Endothelial cell of umbilical vein (primary cell): ENCODE results near the gene PXMP4. TPM values are rescaled to one million over a fixed set of nuclear protein-coding genes. Genes with fewer than 3 reads are reported as not detected.

Experiments used
- BruUV-seq: library from RNA; stranded (reverse); fragments of 400-500 nt; replicated peaks from 2 replicates; lab custom pipeline; 2021; lab: Mats Ljungman, UMichigan
- CTCF ChIA-PET: fragments of 300-600, 350-600 bp; sonication (Branson Sonifier 250); formaldehyde crosslinking; loops from one replicate; lab custom pipeline; 2021; ENCODE audit warnings: antibody characterized with exemption, inconsistent platforms; lab: Charles Lee
- POLR2A ChIA-PET: fragments of 300-600, 350-600 bp; sonication (Branson Sonifier 250); formaldehyde crosslinking; loops from one replicate; lab custom pipeline; 2021; ENCODE audit warnings: antibody characterized with exemption, inconsistent platforms; lab: Charles Lee
- DNase-seq: peaks from one replicate; pipeline ENCODE4 v3.0.0-alpha.2; 2011; ENCODE audit warnings: low read depth, low spot score
- FAIRE-seq: peaks from 2 replicates; lab custom pipeline; 2011; peaks lifted over from hg19 to GRCh38; lab: Jason Lieb, UNC
- H2AFZ ChIP-seq: 2 replicates; pipeline ENCODE4 v1.6.0; 2012; ENCODE audit warnings: low read depth, low read length, control low read depth, inconsistent platforms
- H3K27ac ChIP-seq: 2 replicates; pipeline ENCODE4 v1.5.1; 2011; ENCODE audit warnings: low read depth, mild to moderate bottlenecking, control low read depth, low read length, moderate library complexity; ENCODE audit not compliant: insufficient read depth
- H3K27me3 ChIP-seq, 2 experiments: 2 replicates each; pipeline versions ENCODE4 v1.6.0 to v1.6.1; 2011; ENCODE audit warnings: low read length in 2 of 2, mixed read lengths in 1 of 2; ENCODE audit not compliant: control insufficient read depth in 2 of 2, insufficient read depth in 2 of 2
- H3K36me3 ChIP-seq, 2 experiments: 2 replicates in 1 of 2; 3 replicates in 1 of 2; pipeline ENCODE4 v1.5.1; 2011; ENCODE audit warnings: low read length in 2 of 2, mild to moderate bottlenecking in 1 of 2, moderate library complexity in 1 of 2; ENCODE audit not compliant: control insufficient read depth in 2 of 2, insufficient read depth in 2 of 2; ENCODE audit errors: extremely low read depth in 1 of 2
- H3K4me1 ChIP-seq: 3 replicates; pipeline ENCODE4 v1.5.1; 2011; ENCODE audit warnings: mild to moderate bottlenecking, low read length; ENCODE audit not compliant: control insufficient read depth, insufficient read depth; ENCODE audit errors: extremely low read depth
- H3K4me2 ChIP-seq: 2 replicates; pipeline ENCODE4 v1.6.1; 2011; ENCODE audit warnings: low read length, control low read depth, mixed read lengths; ENCODE audit not compliant: insufficient read depth
- H3K4me3 ChIP-seq, 3 experiments: fragments of 200-600 bp in 1 of 3; sonication (generic), shearing (Covaris generic) in 1 of 3; replicated peaks in 1 of 3; 2 replicates each; pipeline ENCODE4 v1.5.1; 2011 to 2016; ENCODE audit warnings: control low read depth in 3 of 3, low read length in 3 of 3, mild to moderate bottlenecking in 2 of 3, inconsistent platforms in 1 of 3, low read depth in 1 of 3, moderate library complexity in 1 of 3; ENCODE audit not compliant: insufficient read depth in 1 of 3
- H3K79me2 ChIP-seq: 2 replicates; pipeline ENCODE4 v1.6.0; 2012; ENCODE audit warnings: low read length, inconsistent platforms; ENCODE audit not compliant: control insufficient read depth, insufficient read depth
- H3K9ac ChIP-seq: replicated peaks from 2 replicates; pipeline ENCODE3; 2011; ENCODE audit warnings: low read length, control low read depth; ENCODE audit not compliant: insufficient read depth; ENCODE audit errors: extremely low read depth
- H3K9me1 ChIP-seq: replicated peaks from 3 replicates; pipeline ENCODE4 v1.6.0; 2011; ENCODE audit warnings: mild to moderate bottlenecking, low read length; ENCODE audit not compliant: control insufficient read depth, insufficient read depth; ENCODE audit errors: extremely low read depth
- H3K9me3 ChIP-seq: replicated peaks from 2 replicates; pipeline ENCODE4 v1.5.1; 2012; ENCODE audit warnings: low read length, inconsistent platforms; ENCODE audit not compliant: control insufficient read depth, insufficient read depth
- H4K20me1 ChIP-seq: replicated peaks from 2 replicates; pipeline ENCODE3; 2011; ENCODE audit warnings: mild to moderate bottlenecking, low read length; ENCODE audit not compliant: control insufficient read depth, insufficient read depth; ENCODE audit errors: extremely low read depth
- EZH2 ChIP-seq: IDR thresholded peaks from 2 replicates; pipeline ENCODE4 v1.6.1; 2012; ENCODE audit warnings: borderline replicate concordance, low read depth, mild to moderate bottlenecking, moderate library complexity, low read length, inconsistent platforms; ENCODE audit not compliant: severe bottlenecking
- FOS ChIP-seq: IDR thresholded peaks from 2 replicates; pipeline ENCODE4 v1.6.1; 2011; ENCODE audit warnings: mild to moderate bottlenecking, low read length, moderate library complexity, borderline replicate concordance; ENCODE audit not compliant: insufficient read depth
- GATA2 ChIP-seq: IDR thresholded peaks from 2 replicates; pipeline ENCODE4 v1.7.0; 2011; ENCODE audit warnings: low read depth, mild to moderate bottlenecking, moderate library complexity, mixed read lengths, low read length; ENCODE audit not compliant: insufficient read length, insufficient read depth
- JUN ChIP-seq: IDR thresholded peaks from 2 replicates; pipeline ENCODE4 v1.6.1; 2011; ENCODE audit warnings: borderline replicate concordance, low read depth; ENCODE audit not compliant: insufficient read length, insufficient read depth
- MYC ChIP-seq: IDR thresholded peaks from one replicate; pipeline ENCODE4 v1.6.1; 2011; ENCODE audit warnings: mild to moderate bottlenecking, low read depth, low read length
- POLR2A ChIP-seq: IDR thresholded peaks from 2 replicates; pipeline ENCODE4 v1.6.1; 2012; ENCODE audit warnings: low read depth, mild to moderate bottlenecking, control low read depth, low read length
- POLR2AphosphoS5 ChIP-seq: IDR thresholded peaks from 2 replicates; pipeline ENCODE4 v1.6.1; 2012; ENCODE audit warnings: low read depth, mild to moderate bottlenecking, control low read depth, low read length, moderate library complexity; ENCODE audit not compliant: insufficient read depth
- dilution Hi-C: fragments of 300-500 bp; cut with MboI; formaldehyde crosslinking; loops from one replicate; pipeline ENCODE4 v1.15.0; 2019; ENCODE audit warnings: low sequenced_read_pairs; ENCODE audit not compliant: extremely low pct_ligation_motif_present
- intact Hi-C: fragments of 100-400 bp; cut with micrococcal nuclease; formaldehyde crosslinking; loops from one replicate; pipeline ENCODE4 v1.10.0; 2022
- polyA plus RNA-seq, 4 experiments: library from polyadenylated mRNA; depleted of rRNA in 3 of 4; stranded (reverse) in 3 of 4; unstranded in 1 of 4; fragments of >200 nt; gene quantifications; 2 replicates each; pipeline versions ENCODE4 v1.2.1 to v1.2.3, GENCODE V29; 2011 to 2012; ENCODE audit warnings: missing spikeins in 1 of 4
- total RNA-seq: library from RNA; stranded (reverse); gene quantifications from 2 replicates; pipeline ENCODE4 v1.2.3, GENCODE V29; 2021
- TF ChIP-seq, protein P1 (sequence below), 2 donors: IDR thresholded peaks; 1 replicate in 1 of 2; 2 replicates in 1 of 2; pipeline ENCODE4 v1.5.1; 2011; ENCODE audit warnings: low read length in 2 of 2, mild to moderate bottlenecking in 2 of 2, moderate library complexity in 2 of 2, control low read depth in 1 of 2, inconsistent platforms in 1 of 2, low read depth in 1 of 2; ENCODE audit not compliant: insufficient read depth in 1 of 2; ENCODE audit errors: extremely low read depth in 1 of 2
- TF ChIP-seq, protein P2 (sequence below): IDR thresholded peaks from 2 replicates; pipeline ENCODE4 v1.6.1; 2011; ENCODE audit not compliant: insufficient read depth, insufficient read length

The PXMP4 gene
- total and polyA plus RNA-seq, 2 donors (not counting 3 experiments of a cell fraction or from before 2014, with no cell fraction given) = 6.9 to 8.5 TPM

DNA sequence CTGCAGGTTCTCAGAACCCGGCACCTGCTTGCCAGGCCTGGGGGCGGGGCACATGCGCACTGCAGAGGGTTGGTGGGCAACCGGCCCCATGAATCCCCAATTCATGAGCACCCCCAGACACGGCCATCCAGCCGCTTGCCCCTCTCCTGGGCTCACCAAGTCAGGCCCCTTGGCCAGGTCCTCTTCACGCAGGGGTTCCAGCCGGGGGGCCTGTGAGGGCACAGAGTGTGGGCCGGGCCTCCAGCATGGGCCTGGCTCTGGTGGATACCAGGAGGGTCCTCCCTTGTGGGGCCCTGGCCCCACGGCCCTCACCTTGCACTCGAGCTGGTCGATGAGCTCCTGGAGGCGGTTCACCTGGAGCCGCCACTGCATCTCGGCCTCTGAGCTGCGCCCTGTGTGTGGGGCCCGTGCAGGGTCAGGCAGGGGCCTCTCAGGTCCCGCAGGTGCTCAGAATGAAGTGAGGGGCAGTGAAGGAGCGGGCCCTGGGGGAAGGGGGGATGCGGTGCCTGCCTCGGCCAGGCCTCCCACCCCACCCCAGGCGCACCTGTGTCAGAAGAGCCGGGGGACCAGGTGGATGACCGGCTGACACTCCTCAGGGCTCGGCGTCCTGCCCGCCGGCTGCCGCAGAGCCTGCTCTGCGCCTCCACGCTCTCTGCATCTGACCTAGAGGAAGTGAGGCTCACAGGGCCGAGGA is 60.6 kb downstream of the PXMP4 start:
- H3K9me3 ChIP-seq = no peaks in the 10 kb centered on the region
- H3K4me3 ChIP-seq = no peak overlapping the region
- no peaks in the 10 kb centered on the region for H4K20me1 ChIP-seq
- H3K27me3 ChIP-seq = no peaks in the 10 kb centered on the region
- DNase-seq = no peak
- dilution Hi-C loops = no loop called here
- no peak overlapping the region for H3K9ac ChIP-seq
- no peaks in the 10 kb centered on the region for H3K9me1 ChIP-seq
- intact Hi-C loops = loop anchor here (10.0 kb wide), 1 partner anchor 335 kb away; the partner anchor contains the start of gene RALY
- H3K79me2 ChIP-seq = no peaks in the 10 kb centered on the region
- no peaks in the 10 kb centered on the region for H3K36me3 ChIP-seq
- TF ChIP-seq, protein P1, sequence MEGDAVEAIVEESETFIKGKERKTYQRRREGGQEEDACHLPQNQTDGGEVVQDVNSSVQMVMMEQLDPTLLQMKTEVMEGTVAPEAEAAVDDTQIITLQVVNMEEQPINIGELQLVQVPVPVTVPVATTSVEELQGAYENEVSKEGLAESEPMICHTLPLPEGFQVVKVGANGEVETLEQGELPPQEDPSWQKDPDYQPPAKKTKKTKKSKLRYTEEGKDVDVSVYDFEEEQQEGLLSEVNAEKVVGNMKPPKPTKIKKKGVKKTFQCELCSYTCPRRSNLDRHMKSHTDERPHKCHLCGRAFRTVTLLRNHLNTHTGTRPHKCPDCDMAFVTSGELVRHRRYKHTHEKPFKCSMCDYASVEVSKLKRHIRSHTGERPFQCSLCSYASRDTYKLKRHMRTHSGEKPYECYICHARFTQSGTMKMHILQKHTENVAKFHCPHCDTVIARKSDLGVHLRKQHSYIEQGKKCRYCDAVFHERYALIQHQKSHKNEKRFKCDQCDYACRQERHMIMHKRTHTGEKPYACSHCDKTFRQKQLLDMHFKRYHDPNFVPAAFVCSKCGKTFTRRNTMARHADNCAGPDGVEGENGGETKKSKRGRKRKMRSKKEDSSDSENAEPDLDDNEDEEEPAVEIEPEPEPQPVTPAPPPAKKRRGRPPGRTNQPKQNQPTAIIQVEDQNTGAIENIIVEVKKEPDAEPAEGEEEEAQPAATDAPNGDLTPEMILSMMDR (IDR thresholded peaks at IDR 0.05; ENCODE audit: extremely low read depth in 1 of 2, insufficient read depth in 1 of 2, low read depth in 1 of 2, low read length in 2 of 2) = no peak
- TF ChIP-seq POLR2A (no peak), FOS (no peak), EZH2 (no peak), POLR2AphosphoS5 (no peak), MYC (no peak), JUN (no peak), GATA2 (no peak)
- TF ChIP-seq, protein P2, sequence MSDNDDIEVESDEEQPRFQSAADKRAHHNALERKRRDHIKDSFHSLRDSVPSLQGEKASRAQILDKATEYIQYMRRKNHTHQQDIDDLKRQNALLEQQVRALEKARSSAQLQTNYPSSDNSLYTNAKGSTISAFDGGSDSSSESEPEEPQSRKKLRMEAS = no peak
- no peak overlapping the region for H3K4me2 ChIP-seq
- H3K27ac ChIP-seq = no peak overlapping the region
- no TSS peak for BruUV-seq
- ChIA-PET POLR2A (no interaction called here), CTCF (no interaction called here)
- H2AFZ ChIP-seq = no peak overlapping the region
- no peak for FAIRE-seq
- peaks cover 11% of the 10 kb centered on the region for H3K4me1 ChIP-seq
